ENCODE results near the gene DNAL1.

DNAL1 gene

GRCh38 chr14:73744874-73745529 is 100.2 kb downstream of the DNAL1 start:
- no peak for DNase-seq

GRCh38 chr14:73745571-73746519 is 101.1 kb downstream of the DNAL1 start:
- no peak for DNase-seq

GRCh38 chr14:73746520-73747378 is 102.0 kb downstream of the DNAL1 start:
- no peak for DNase-seq

GRCh38 chr14:73747379-73748211 is 102.8 kb downstream of the DNAL1 start:
- DNase-seq: no peak

- no peak for DNase-seq
These were observed 104.1 kb downstream of the DNAL1 start for GRCh38 chr14:73748858-73749357.

GRCh38 chr14:73749706-73750530 is 105.1 kb downstream of the DNAL1 start:
- DNase-seq: no peak

- no peak for DNase-seq
These were observed 105.7 kb downstream of the DNAL1 start for GRCh38 chr14:73750531-73750901.

- DNase-seq: no peak
These were observed 106.4 kb downstream of the DNAL1 start for GRCh38 chr14:73751157-73751691.

GRCh38 chr14:73752297-73752992 is 107.7 kb downstream of the DNAL1 start:
- peak; percentile 46 for DNase-seq

Data from CD4-positive, alpha-beta T cell treated with Interleukin-4 for 4 hours (primary cell).